NOMO-1 treated with dmso at 0.1 percent for 144 hours (cell line): ENCODE results near the gene RAD51.
"Not testable (repeated sequence)": the region's sequence is repeated elsewhere in the genome, so short reads cannot be mapped to it uniquely, and the experiment has no call there.

Experiments
- DNase-seq: peaks from one replicate; lab custom pipeline; 2025; ENCODE audit not compliant: unreplicated experiment; lab: John Stamatoyannopoulos, UW

Gene RAD51

GRCh38 chr15:40694688-40695468, at the start of gene RAD51:
Gene RAD51 (plus strand): TSS chr15:40695174. CDS start chr15:40698759, 3,585 bp downstream.
- peak; percentile 99 for DNase-seq

GRCh38 chr15:40647523-40647922, 47.5 kb upstream of the RAD51 start:
- DNase-seq: no peak

GRCh38 chr15:40650479-40650878, 44.5 kb upstream of the RAD51 start:
- DNase-seq: no peak

- no peak for DNase-seq
These were observed 34.3 kb upstream of the RAD51 start for GRCh38 chr15:40660686-40661085.

GRCh38 chr15:40664909-40665308, 30.1 kb upstream of the RAD51 start:
- DNase-seq: no peak

- DNase-seq: not testable (repeated sequence)
These were observed 18.7 kb upstream of the RAD51 start for GRCh38 chr15:40676290-40676689.

GRCh38 chr15:40676906-40677305, 18.1 kb upstream of the RAD51 start:
- not testable (repeated sequence) for DNase-seq

GRCh38 chr15:40680151-40680550, 14.8 kb upstream of the RAD51 start:
- DNase-seq: no peak

- not testable (repeated sequence) for DNase-seq
These were observed 14.0 kb upstream of the RAD51 start for GRCh38 chr15:40680959-40681358.

- no peak for DNase-seq
These were observed 10.6 kb upstream of the RAD51 start for GRCh38 chr15:40684381-40684780.

- DNase-seq: no peak
These were observed 9.6 kb upstream of the RAD51 start for GRCh38 chr15:40685376-40685775.

- DNase-seq: no peak
These were observed 5.8 kb upstream of the RAD51 start for GRCh38 chr15:40688932-40689799.

- no peak for DNase-seq
These were observed 3.2 kb upstream of the RAD51 start for GRCh38 chr15:40691737-40692136.

- DNase-seq: no peak
These were observed 878 bp upstream of the RAD51 start for GRCh38 chr15:40693904-40694687.

- DNase-seq: no peak
These were observed 506 bp downstream of the RAD51 start for GRCh38 chr15:40695469-40695890.

- DNase-seq: no peak
These were observed 1.3 kb downstream of the RAD51 start for GRCh38 chr15:40696228-40696627.

- no peak for DNase-seq
These were observed 2.9 kb downstream of the RAD51 start for GRCh38 chr15:40697916-40698315.

GRCh38 chr15:40702077-40702476, 7.1 kb downstream of the RAD51 start:
- DNase-seq: no peak

GRCh38 chr15:40706121-40706520, 11.1 kb downstream of the RAD51 start:
- DNase-seq: no peak

GRCh38 chr15:40714144-40714543, 19.2 kb downstream of the RAD51 start:
- no peak for DNase-seq

GRCh38 chr15:40716165-40716564, 21.2 kb downstream of the RAD51 start:
- DNase-seq: no peak
